Panc1 (cell line): ENCODE results near the gene TBX2.

ENCODE experiments used
- CTCF ChIP-seq: fragments of 450-650 bp; IDR thresholded peaks from 2 replicates; pipeline ENCODE4 v1.5.1; 2017; ENCODE audit warnings: mild to moderate bottlenecking
- POLR2AphosphoS5 ChIP-seq: IDR thresholded peaks from 2 replicates; pipeline ENCODE4 v1.6.1; 2012; ENCODE audit warnings: mild to moderate bottlenecking, low read depth, low read length, moderate library complexity
- REST ChIP-seq, 2 experiments: IDR thresholded peaks; 2 replicates each; pipeline ENCODE4 v1.6.1; 2011 to 2012; ENCODE audit warnings: low read depth in 2 of 2, control low read depth in 1 of 2, low read length in 1 of 2, mild to moderate bottlenecking in 1 of 2, moderate library complexity in 1 of 2; ENCODE audit not compliant: insufficient read depth in 1 of 2
- SIN3A ChIP-seq: IDR thresholded peaks from 2 replicates; pipeline ENCODE4 v1.6.1; 2012; ENCODE audit warnings: low read depth, mild to moderate bottlenecking, low read length, moderate library complexity, borderline replicate concordance; ENCODE audit not compliant: insufficient read depth
- TCF7L2 ChIP-seq: IDR thresholded peaks from 2 replicates; pipeline ENCODE4 v1.6.1; 2011; ENCODE audit warnings: mild to moderate bottlenecking, low read depth, low read length, inconsistent platforms

- no peak for TF ChIP-seq CTCF
- no peak for TF ChIP-seq POLR2AphosphoS5
- no peak for TF ChIP-seq TCF7L2
- no peak for TF ChIP-seq REST (IDR thresholded peaks at IDR 0.05; ENCODE audit: insufficient read depth in 1 of 2, low read depth in 2 of 2, low read length in 1 of 2)
- TF ChIP-seq SIN3A: no peak
Observed at GRCh38 chr17:61442136-61442775, 42.6 kb downstream of the TBX2 start.
